ENCODE data around the gene LIF.

DNA sequence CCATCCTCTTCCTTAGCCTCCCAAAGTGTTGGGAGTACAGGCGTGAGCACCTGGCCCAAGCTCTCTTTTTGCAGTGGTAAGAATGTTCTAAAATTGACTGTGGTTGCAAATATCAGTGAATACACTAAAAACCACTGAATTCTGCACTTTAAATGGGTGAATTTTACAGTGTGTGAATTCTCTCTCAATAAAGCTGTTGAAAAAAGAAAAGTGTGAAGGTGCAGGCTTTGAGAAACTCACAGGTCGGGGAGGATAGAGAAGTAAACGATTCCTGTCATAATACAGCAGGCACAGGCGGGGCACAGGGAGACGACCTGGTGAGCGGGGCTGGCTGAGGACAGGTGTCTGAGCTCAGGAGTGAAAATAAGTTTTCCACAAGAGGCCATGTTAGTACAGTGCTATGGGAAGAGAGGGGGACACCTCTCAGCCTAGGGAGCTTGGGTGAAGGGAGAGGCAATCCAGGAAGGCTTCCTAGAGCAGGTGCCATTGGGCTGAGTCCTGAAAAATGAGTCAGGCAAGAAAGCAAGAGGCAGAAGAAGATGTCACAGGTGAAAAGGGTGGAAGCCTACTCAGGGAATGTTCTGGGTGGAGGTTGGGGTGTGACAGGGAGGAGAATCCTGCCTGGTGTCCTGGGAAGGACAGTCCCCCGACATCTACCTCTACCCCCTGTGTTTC is 26.1 kb downstream of the LIF start:
- TF ChIP-seq FOXK2 (IDR thresholded peaks at IDR 0.05): no peak
- TF ChIP-seq ELF4 (IDR thresholded peaks at IDR 0.05): no peak
- TF ChIP-seq FOXM1 (IDR thresholded peaks at IDR 0.05; ENCODE audit: borderline replicate concordance): no peak
- no peak for TF ChIP-seq ZNF384 (IDR thresholded peaks at IDR 0.05)
- no peak for TF ChIP-seq SUZ12 (IDR thresholded peaks at IDR 0.05)
- TF ChIP-seq SP1 (IDR thresholded peaks at IDR 0.05): no peak
- TF ChIP-seq FOXA1 (IDR thresholded peaks at IDR 0.05): no peak
- no peak for TF ChIP-seq TARDBP (IDR thresholded peaks at IDR 0.05)
- no peak for TF ChIP-seq LEF1 (IDR thresholded peaks at IDR 0.05; ENCODE audit: borderline replicate concordance)
- TF ChIP-seq NFRKB (IDR thresholded peaks at IDR 0.05): no peak
- no peak for TF ChIP-seq ARNT (IDR thresholded peaks at IDR 0.05)
- no peak for TF ChIP-seq CTBP1 (IDR thresholded peaks at IDR 0.05; ENCODE audit: borderline replicate concordance)
- TF ChIP-seq, protein P1, sequence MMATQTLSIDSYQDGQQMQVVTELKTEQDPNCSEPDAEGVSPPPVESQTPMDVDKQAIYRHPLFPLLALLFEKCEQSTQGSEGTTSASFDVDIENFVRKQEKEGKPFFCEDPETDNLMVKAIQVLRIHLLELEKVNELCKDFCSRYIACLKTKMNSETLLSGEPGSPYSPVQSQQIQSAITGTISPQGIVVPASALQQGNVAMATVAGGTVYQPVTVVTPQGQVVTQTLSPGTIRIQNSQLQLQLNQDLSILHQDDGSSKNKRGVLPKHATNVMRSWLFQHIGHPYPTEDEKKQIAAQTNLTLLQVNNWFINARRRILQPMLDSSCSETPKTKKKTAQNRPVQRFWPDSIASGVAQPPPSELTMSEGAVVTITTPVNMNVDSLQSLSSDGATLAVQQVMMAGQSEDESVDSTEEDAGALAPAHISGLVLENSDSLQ (IDR thresholded peaks at IDR 0.05): no peak

Measured in HEK293T (cell line).